HepG2 (cell line): ENCODE data around the gene KRT71. TPM values are rescaled to one million over a fixed set of nuclear protein-coding genes. Genes with fewer than 3 reads are reported as not detected.

Experiments
- ATAC-seq: fragments of 200-7000 bp; cut with Tn5 transposase; 3 replicates; pipeline ENCODE4 v1.9.1; 2020; ENCODE audit warnings: mild to moderate bottlenecking, moderate library complexity
- BruUV-seq: library from RNA; stranded (reverse); fragments of 400-500 nt; replicated peaks from 2 replicates; lab custom pipeline; 2021; lab: Mats Ljungman, UMichigan
- CTCF ChIA-PET: fragments of 300-600 bp; formaldehyde crosslinking; extraction: SDS; loops from one replicate; lab custom pipeline; 2021; ENCODE audit warnings: low total read pairs, inconsistent platforms, low intra/inter-chr PET ratio; lab: Yijun Ruan, JAX
- POLR2A ChIA-PET: fragments of 350-600 bp; sonication (Branson Sonifier 250); formaldehyde crosslinking; loops from one replicate; lab custom pipeline; 2020; ENCODE audit warnings: antibody characterized with exemption, inconsistent platforms; lab: Yijun Ruan, JAX
- DNase-seq: peaks from one replicate; pipeline ENCODE4 v3.0.0-alpha.2; 2015; ENCODE audit warnings: low spot score
- FAIRE-seq: peaks from 3 replicates; lab custom pipeline; 2011; peaks lifted over from hg19 to GRCh38; lab: Jason Lieb, UNC
- H2AFZ ChIP-seq: one replicate; pipeline ENCODE4 v1.6.1; 2011; ENCODE audit warnings: low read length, inconsistent platforms
- H3K27ac ChIP-seq: fragments of 300-600 bp; 3 replicates; pipeline ENCODE4 v1.8.0; 2011; ENCODE audit warnings: mixed run types, mild to moderate bottlenecking, mixed read lengths, low read length, inconsistent platforms; ENCODE audit not compliant: insufficient read depth; ENCODE audit errors: extremely low read length
- H3K27me3 ChIP-seq, 2 experiments: fragments of 200-600 bp in 1 of 2; 2 replicates in 1 of 2; 3 replicates in 1 of 2; pipeline versions ENCODE4 v1.6.0 to v1.8.0; 2011; ENCODE audit warnings: low read length in 2 of 2, mild to moderate bottlenecking in 2 of 2, moderate library complexity in 2 of 2, inconsistent platforms in 1 of 2; ENCODE audit not compliant: insufficient read depth in 2 of 2, control insufficient read depth in 1 of 2
- H3K36me3 ChIP-seq, 2 experiments: fragments of 200-600 bp in 1 of 2; replicated peaks in 1 of 2; 2 replicates in 1 of 2; 3 replicates in 1 of 2; pipeline versions ENCODE4 v1.5.1 to v1.8.0; 2011; ENCODE audit warnings: low read length in 2 of 2, inconsistent platforms in 1 of 2; ENCODE audit not compliant: insufficient read depth in 2 of 2, control insufficient read depth in 1 of 2
- H3K4me1 ChIP-seq: 2 replicates; pipeline ENCODE4 v1.5.1; 2012; ENCODE audit warnings: low read length, inconsistent platforms; ENCODE audit not compliant: insufficient read depth
- H3K4me2 ChIP-seq: 2 replicates; pipeline ENCODE4 v1.6.0; 2011; ENCODE audit warnings: low read depth, low read length, inconsistent platforms
- H3K4me3 ChIP-seq, 3 experiments: fragments of 200-600 bp in 1 of 3; sonication (generic), shearing (Covaris generic) in 1 of 3; replicated peaks in 1 of 3; 2 replicates each; pipeline ENCODE4 v1.5.1; 2011 to 2016; ENCODE audit warnings: low read length in 3 of 3, inconsistent platforms in 2 of 3, low read depth in 2 of 3, mild to moderate bottlenecking in 2 of 3, control low read depth in 1 of 3, mixed read lengths in 1 of 3; ENCODE audit not compliant: insufficient read depth in 1 of 3
- H3K79me2 ChIP-seq: one replicate; pipeline ENCODE4 v1.6.1; 2011; ENCODE audit warnings: low read length, inconsistent platforms; ENCODE audit not compliant: insufficient read depth
- H3K9ac ChIP-seq: 2 replicates; pipeline ENCODE4 v1.6.0; 2011; ENCODE audit warnings: mild to moderate bottlenecking, low read depth, low read length, inconsistent platforms; ENCODE audit not compliant: insufficient read depth
- H3K9me3 ChIP-seq: 2 replicates; pipeline ENCODE4 v1.5.1; 2012; ENCODE audit warnings: mild to moderate bottlenecking, low read length
- H4K20me1 ChIP-seq: 2 replicates; pipeline ENCODE4 v1.6.0; 2011; ENCODE audit warnings: inconsistent platforms, mild to moderate bottlenecking, low read length, moderate library complexity; ENCODE audit not compliant: insufficient read depth
- ARNTL ChIP-seq: sonication (generic); formaldehyde crosslinking; IDR thresholded peaks from 2 replicates; pipeline ENCODE4 v1.4.0; 2020; ENCODE audit warnings: mild to moderate bottlenecking, missing genetic modification reagents
- IRF2 ChIP-seq: IDR thresholded peaks from 2 replicates; pipeline ENCODE4 v1.6.1; 2018; ENCODE audit warnings: missing genetic modification reagents, missing compliant biosample characterization
- KAT2B ChIP-seq: fragments of 150-350 bp; IDR thresholded peaks from 2 replicates; pipeline ENCODE4 v1.6.1; 2014; ENCODE audit warnings: low read depth, low read length, borderline replicate concordance
- MAFF ChIP-seq: IDR thresholded peaks from 2 replicates; pipeline ENCODE4 v1.6.1; 2011; ENCODE audit warnings: low read depth, low read length, improper control_type of control experiment
- PHF21A ChIP-seq: sonication (generic); formaldehyde crosslinking; IDR thresholded peaks from 2 replicates; pipeline ENCODE4 v1.5.0; 2020; ENCODE audit warnings: mild to moderate bottlenecking, missing genetic modification reagents
- RFX5 ChIP-seq: IDR thresholded peaks from 2 replicates; pipeline ENCODE4 v1.6.1; 2011; ENCODE audit warnings: low read depth, low read length, improper control_type of control experiment
- SMAD3 ChIP-seq: sonication (generic); formaldehyde crosslinking; IDR thresholded peaks from 2 replicates; pipeline ENCODE4 v1.4.0; 2020; ENCODE audit warnings: missing genetic modification reagents
- SP4 ChIP-seq: sonication (generic); formaldehyde crosslinking; IDR thresholded peaks from 2 replicates; pipeline ENCODE4 v1.8.1; 2023; ENCODE audit warnings: mild to moderate bottlenecking, missing genetic modification reagents
- ZNF180 ChIP-seq: sonication (generic); formaldehyde crosslinking; IDR thresholded peaks from 2 replicates; pipeline ENCODE4 v1.4.0; 2020; ENCODE audit warnings: low read depth, missing genetic modification reagents, borderline replicate concordance
- ZNF709 ChIP-seq: sonication (generic); formaldehyde crosslinking; IDR thresholded peaks from 2 replicates; pipeline ENCODE4 v1.5.0; 2020; ENCODE audit warnings: mild to moderate bottlenecking, missing genetic modification reagents
- ZNF768 ChIP-seq: sonication (generic); formaldehyde crosslinking; IDR thresholded peaks from 2 replicates; pipeline ENCODE4 v1.4.0; 2020; ENCODE audit warnings: missing genetic modification reagents
- WGBS: methylation state at CpG from one replicate; pipeline ENCODE4 v1.1.6; 2017; ENCODE audit warnings: low lambda C conversion rate; 5-methylcytosine and 5-hydroxymethylcytosine counted together
- in situ Hi-C: cut with HindIII; loops from 2 replicates; pipeline ENCODE4 v1.10.0; 2017; ENCODE audit warnings: low pct_unique_long_range_greater_than_20kb; ENCODE audit not compliant: extremely low pct_ligation_motif_present
- intact Hi-C: fragments of 100-400 bp; cut with micrococcal nuclease; formaldehyde crosslinking; loops from one replicate; pipeline ENCODE4 v1.10.0; 2022; ENCODE audit not compliant: unreplicated experiment
- polyA plus RNA-seq, 8 experiments: library from polyadenylated mRNA; depleted of rRNA in 3 of 8; stranded (reverse) in 7 of 8; unstranded in 1 of 8; fragments of >200 nt; fragmentation: Illumina TruSeq in 4 of 8; extraction: Trizol in 4 of 8; gene quantifications; 2 replicates each; pipeline versions ENCODE4 v1.2.1 to v1.2.3, GENCODE V29; 2011 to 2016; ENCODE audit warnings: low read depth in 4 of 8, missing spikeins in 1 of 8, mixed read lengths in 1 of 8; ENCODE audit not compliant: insufficient read depth in 1 of 8
- total RNA-seq, 5 experiments: library from RNA; depleted of rRNA; stranded (reverse); fragments of >200 nt; fragmentation: Illumina TruSeq; extraction: Trizol; gene quantifications; 2 replicates each; pipeline ENCODE4 v1.2.3, GENCODE V29; 2016; ENCODE audit warnings: low read depth in 1 of 5
- TF ChIP-seq, protein P1 (sequence below): sonication (generic); formaldehyde crosslinking; IDR thresholded peaks from 2 replicates; pipeline ENCODE4 v1.4.0; 2020; ENCODE audit warnings: missing genetic modification reagents, borderline replicate concordance
- TF ChIP-seq, protein P2 (sequence below), 2 experiments: sonication (generic) in 1 of 2; formaldehyde crosslinking in 1 of 2; IDR thresholded peaks; 2 replicates each; pipeline versions ENCODE4 v1.4.0 to v1.6.1; 2018 to 2020; ENCODE audit warnings: missing genetic modification reagents in 2 of 2, borderline replicate concordance in 1 of 2, low read depth in 1 of 2, mild to moderate bottlenecking in 1 of 2, missing biosample characterization in 1 of 2
- TF ChIP-seq, protein P3 (sequence below): sonication (generic); formaldehyde crosslinking; IDR thresholded peaks from 2 replicates; pipeline ENCODE4 v1.9.0; 2021; ENCODE audit warnings: missing genetic modification reagents, borderline replicate concordance
- TF ChIP-seq, protein P4 (sequence below): sonication (generic); formaldehyde crosslinking; IDR thresholded peaks from 2 replicates; pipeline ENCODE4 v1.4.0; 2020; ENCODE audit warnings: missing genetic modification reagents

KRT71 gene
- total and polyA plus RNA-seq, 2 of the 13 experiments (the other 11 are each of a cell fraction or from before 2014, with no cell fraction given) = not detected

DNA sequence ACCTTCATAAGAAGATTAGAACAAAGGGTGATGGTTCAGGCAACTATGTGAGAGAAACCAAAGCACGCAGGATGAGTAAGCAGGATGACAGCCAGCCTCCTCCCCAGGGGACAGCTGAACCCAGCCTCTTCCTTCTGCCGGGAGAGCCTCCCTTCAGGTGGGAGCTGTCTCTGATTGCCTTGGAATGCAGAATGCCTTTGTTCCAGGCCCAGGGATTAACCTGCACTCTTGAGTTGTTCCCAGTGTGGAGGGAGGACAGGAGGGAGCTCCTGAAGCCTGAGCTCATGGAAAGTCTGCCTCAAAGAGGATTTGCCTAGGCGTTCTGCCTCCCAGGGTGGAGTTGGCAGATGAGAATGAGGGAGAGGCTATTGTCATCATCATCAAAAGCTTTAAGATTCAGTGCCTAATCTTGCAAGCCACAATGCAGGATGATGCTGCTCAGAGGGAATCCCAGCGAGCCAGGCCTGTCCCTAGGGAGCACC, 56.3 kb downstream of the KRT71 start (continued):
- TF ChIP-seq KAT2B (no peak), ARNTL (no peak), SMAD3 (CRISPR knock-in tag) (no peak)
- TF ChIP-seq, protein P1, sequence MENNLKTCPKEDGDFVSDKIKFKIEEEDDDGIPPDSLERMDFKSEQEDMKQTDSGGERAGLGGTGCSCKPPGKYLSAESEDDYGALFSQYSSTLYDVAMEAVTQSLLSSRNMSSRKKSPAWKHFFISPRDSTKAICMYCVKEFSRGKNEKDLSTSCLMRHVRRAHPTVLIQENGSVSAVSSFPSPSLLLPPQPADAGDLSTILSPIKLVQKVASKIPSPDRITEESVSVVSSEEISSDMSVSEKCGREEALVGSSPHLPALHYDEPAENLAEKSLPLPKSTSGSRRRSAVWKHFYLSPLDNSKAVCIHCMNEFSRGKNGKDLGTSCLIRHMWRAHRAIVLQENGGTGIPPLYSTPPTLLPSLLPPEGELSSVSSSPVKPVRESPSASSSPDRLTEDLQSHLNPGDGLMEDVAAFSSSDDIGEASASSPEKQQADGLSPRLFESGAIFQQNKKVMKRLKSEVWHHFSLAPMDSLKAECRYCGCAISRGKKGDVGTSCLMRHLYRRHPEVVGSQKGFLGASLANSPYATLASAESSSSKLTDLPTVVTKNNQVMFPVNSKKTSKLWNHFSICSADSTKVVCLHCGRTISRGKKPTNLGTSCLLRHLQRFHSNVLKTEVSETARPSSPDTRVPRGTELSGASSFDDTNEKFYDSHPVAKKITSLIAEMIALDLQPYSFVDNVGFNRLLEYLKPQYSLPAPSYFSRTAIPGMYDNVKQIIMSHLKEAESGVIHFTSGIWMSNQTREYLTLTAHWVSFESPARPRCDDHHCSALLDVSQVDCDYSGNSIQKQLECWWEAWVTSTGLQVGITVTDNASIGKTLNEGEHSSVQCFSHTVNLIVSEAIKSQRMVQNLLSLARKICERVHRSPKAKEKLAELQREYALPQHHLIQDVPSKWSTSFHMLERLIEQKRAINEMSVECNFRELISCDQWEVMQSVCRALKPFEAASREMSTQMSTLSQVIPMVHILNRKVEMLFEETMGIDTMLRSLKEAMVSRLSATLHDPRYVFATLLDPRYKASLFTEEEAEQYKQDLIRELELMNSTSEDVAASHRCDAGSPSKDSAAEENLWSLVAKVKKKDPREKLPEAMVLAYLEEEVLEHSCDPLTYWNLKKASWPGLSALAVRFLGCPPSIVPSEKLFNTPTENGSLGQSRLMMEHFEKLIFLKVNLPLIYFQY (CRISPR knock-in tag) = no peak
- TF ChIP-seq, protein P2, sequence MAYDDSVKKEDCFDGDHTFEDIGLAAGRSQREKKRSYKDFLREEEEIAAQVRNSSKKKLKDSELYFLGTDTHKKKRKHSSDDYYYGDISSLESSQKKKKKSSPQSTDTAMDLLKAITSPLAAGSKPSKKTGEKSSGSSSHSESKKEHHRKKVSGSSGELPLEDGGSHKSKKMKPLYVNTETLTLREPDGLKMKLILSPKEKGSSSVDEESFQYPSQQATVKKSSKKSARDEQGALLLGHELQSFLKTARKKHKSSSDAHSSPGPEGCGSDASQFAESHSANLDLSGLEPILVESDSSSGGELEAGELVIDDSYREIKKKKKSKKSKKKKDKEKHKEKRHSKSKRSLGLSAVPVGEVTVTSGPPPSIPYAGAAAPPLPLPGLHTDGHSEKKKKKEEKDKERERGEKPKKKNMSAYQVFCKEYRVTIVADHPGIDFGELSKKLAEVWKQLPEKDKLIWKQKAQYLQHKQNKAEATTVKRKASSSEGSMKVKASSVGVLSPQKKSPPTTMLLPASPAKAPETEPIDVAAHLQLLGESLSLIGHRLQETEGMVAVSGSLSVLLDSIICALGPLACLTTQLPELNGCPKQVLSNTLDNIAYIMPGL (CRISPR knock-in tag; IDR thresholded peaks at IDR 0.05; ENCODE audit: borderline replicate concordance in 1 of 2, low read depth in 1 of 2) = no peak

DNA sequence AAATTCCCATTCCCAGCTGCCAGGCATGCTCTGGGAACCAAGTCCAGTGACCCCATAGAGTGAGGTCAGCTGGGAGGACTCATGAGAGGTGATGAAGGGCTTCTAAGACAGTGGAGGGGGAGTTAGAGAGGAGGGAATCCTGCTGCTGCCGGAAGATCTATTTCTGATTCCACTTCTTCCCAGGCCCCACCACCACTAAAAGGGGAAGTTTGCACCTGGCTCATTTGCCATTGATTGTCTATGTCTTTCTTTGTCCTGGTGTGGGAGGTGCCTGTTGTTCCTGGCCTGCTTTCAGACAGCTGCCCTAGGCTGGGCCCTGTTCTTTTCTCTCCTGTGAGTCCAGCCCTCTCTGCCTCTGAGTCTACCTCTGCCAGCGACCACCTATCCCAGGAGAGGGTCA, 56.9 kb downstream of the KRT71 start:
- ChIA-PET CTCF (no interaction called here), POLR2A (no interaction called here)
- H3K36me3 ChIP-seq = no peaks in the 10 kb centered on the region
- H2AFZ ChIP-seq = no peak overlapping the region
- no TSS peak for BruUV-seq
- ATAC-seq (no peak), DNase-seq (no peak), FAIRE-seq (no peak)
- in situ Hi-C loops = no loop called here
- 0 out of 2 replicates have a peak, but pooled peaks cover 6% of the 10 kb centered on the region for H3K4me1 ChIP-seq
- no peak overlapping the region for H3K27ac ChIP-seq
- no peak overlapping the region for H3K9ac ChIP-seq
- intact Hi-C loops = no loop called here
- H3K4me2 ChIP-seq = no peak overlapping the region
- no peaks in the 10 kb centered on the region for H4K20me1 ChIP-seq
- peaks cover 3 to 17% of the 10 kb centered on the region in 2 experiments; a peak in 3 of 5 replicates for H3K27me3 ChIP-seq
- no peaks in the 10 kb centered on the region for H3K9me3 ChIP-seq
- H3K4me3 ChIP-seq = no peak overlapping the region
- 50% methylated on average over 2 of the region's 2 CpGs for WGBS
- no peaks in the 10 kb centered on the region for H3K79me2 ChIP-seq
- no peak for TF ChIP-seq PHF21A
- no peak for TF ChIP-seq MAFF
- TF ChIP-seq, protein P3, sequence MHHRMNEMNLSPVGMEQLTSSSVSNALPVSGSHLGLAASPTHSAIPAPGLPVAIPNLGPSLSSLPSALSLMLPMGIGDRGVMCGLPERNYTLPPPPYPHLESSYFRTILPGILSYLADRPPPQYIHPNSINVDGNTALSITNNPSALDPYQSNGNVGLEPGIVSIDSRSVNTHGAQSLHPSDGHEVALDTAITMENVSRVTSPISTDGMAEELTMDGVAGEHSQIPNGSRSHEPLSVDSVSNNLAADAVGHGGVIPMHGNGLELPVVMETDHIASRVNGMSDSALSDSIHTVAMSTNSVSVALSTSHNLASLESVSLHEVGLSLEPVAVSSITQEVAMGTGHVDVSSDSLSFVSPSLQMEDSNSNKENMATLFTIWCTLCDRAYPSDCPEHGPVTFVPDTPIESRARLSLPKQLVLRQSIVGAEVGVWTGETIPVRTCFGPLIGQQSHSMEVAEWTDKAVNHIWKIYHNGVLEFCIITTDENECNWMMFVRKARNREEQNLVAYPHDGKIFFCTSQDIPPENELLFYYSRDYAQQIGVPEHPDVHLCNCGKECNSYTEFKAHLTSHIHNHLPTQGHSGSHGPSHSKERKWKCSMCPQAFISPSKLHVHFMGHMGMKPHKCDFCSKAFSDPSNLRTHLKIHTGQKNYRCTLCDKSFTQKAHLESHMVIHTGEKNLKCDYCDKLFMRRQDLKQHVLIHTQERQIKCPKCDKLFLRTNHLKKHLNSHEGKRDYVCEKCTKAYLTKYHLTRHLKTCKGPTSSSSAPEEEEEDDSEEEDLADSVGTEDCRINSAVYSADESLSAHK (CRISPR knock-in tag) = no peak
- TF ChIP-seq ZNF180 (CRISPR knock-in tag) = no peak
- no peak for TF ChIP-seq SP4 (CRISPR knock-in tag)
- TF ChIP-seq RFX5 = no peak
- TF ChIP-seq ZNF709 (CRISPR knock-in tag) = no peak
- no peak for TF ChIP-seq IRF2
- no peak for TF ChIP-seq ZNF768 (CRISPR knock-in tag)
- TF ChIP-seq, protein P4, sequence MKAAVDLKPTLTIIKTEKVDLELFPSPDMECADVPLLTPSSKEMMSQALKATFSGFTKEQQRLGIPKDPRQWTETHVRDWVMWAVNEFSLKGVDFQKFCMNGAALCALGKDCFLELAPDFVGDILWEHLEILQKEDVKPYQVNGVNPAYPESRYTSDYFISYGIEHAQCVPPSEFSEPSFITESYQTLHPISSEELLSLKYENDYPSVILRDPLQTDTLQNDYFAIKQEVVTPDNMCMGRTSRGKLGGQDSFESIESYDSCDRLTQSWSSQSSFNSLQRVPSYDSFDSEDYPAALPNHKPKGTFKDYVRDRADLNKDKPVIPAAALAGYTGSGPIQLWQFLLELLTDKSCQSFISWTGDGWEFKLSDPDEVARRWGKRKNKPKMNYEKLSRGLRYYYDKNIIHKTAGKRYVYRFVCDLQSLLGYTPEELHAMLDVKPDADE (CRISPR knock-in tag) = no peak
